ENCODE measurements around the gene CENPT.

Gene CENPT

GRCh38 chr16:67888331-67888730, 40.8 kb upstream of the CENPT start:
- TF ChIP-seq CTCF (IDR thresholded peaks at IDR 0.05; ENCODE audit: low read depth, low read length): no peak
- no peaks in the 10 kb centered on the region for H3K9me3 ChIP-seq
- DNase-seq: no peak
- peaks cover 9% of the 10 kb centered on the region for H3K36me3 ChIP-seq
- no peak overlapping the region for H3K4me3 ChIP-seq (ENCODE audit: low read depth, low read length)
- H3K27me3 ChIP-seq: no peaks in the 10 kb centered on the region
- peaks cover 7% of the 10 kb centered on the region for H3K4me1 ChIP-seq

- no peak for DNase-seq
- Histone ChIP-seq H3K27me3 (no peaks in the 10 kb centered on the region), H3K36me3 (peaks cover 28% of the 10 kb centered on the region), H3K9me3 (no peaks in the 10 kb centered on the region), H3K4me1 (peaks cover 7% of the 10 kb centered on the region), H3K4me3 (ENCODE audit: low read depth, low read length) (no peak overlapping the region)
- no peak for TF ChIP-seq CTCF (IDR thresholded peaks at IDR 0.05; ENCODE audit: low read depth, low read length)
Measured at GRCh38 chr16:67886387-67886786, 38.9 kb upstream of the CENPT start.

- H3K27me3 ChIP-seq: no peaks in the 10 kb centered on the region
- TF ChIP-seq CTCF (IDR thresholded peaks at IDR 0.05; ENCODE audit: low read depth, low read length): no peak
- H3K4me3 ChIP-seq (ENCODE audit: low read depth, low read length): no peak overlapping the region
- peaks cover 7% of the 10 kb centered on the region for H3K4me1 ChIP-seq
- no peaks in the 10 kb centered on the region for H3K9me3 ChIP-seq
- H3K36me3 ChIP-seq: peaks cover 32% of the 10 kb centered on the region
- no peak for DNase-seq
Measured at GRCh38 chr16:67885976-67886375, 38.5 kb upstream of the CENPT start.

GRCh38 chr16:67885545-67885944, 38.1 kb upstream of the CENPT start:
- no peak for DNase-seq
- TF ChIP-seq CTCF (IDR thresholded peaks at IDR 0.05; ENCODE audit: low read depth, low read length): no peak
- Histone ChIP-seq H3K4me1 (peaks cover 7% of the 10 kb centered on the region), H3K27me3 (no peaks in the 10 kb centered on the region), H3K9me3 (no peaks in the 10 kb centered on the region), H3K4me3 (ENCODE audit: low read depth, low read length) (no peak overlapping the region), H3K36me3 (peaks cover 36% of the 10 kb centered on the region)

GRCh38 chr16:67884684-67885083, 37.2 kb upstream of the CENPT start, which contains the start of gene NRN1L:
NRN1L (plus strand) TSS chr16:67884885; CDS start chr16:67884904, 19 bp downstream.
- no peak for TF ChIP-seq CTCF (IDR thresholded peaks at IDR 0.05; ENCODE audit: low read depth, low read length)
- H3K27me3 ChIP-seq: no peaks in the 10 kb centered on the region
- peaks cover 7% of the 10 kb centered on the region for H3K4me1 ChIP-seq
- no peak within 1 kb of the TSS for H3K4me3 ChIP-seq (ENCODE audit: low read depth, low read length)
- H3K36me3 ChIP-seq: peaks cover 45% of the 10 kb centered on the region
- H3K9me3 ChIP-seq: no peaks in the 10 kb centered on the region
- DNase-seq: peak; percentile 97

GRCh38 chr16:67883872-67884261, 36.4 kb upstream of the CENPT start:
- H3K4me3 ChIP-seq (ENCODE audit: low read depth, low read length): no peak overlapping the region
- no peaks in the 10 kb centered on the region for H3K27me3 ChIP-seq
- H3K9me3 ChIP-seq: no peaks in the 10 kb centered on the region
- peaks cover 7% of the 10 kb centered on the region for H3K4me1 ChIP-seq
- peak; percentile 79 for DNase-seq
- TF ChIP-seq CTCF (IDR thresholded peaks at IDR 0.05; ENCODE audit: low read depth, low read length): peak; percentile 92
- H3K36me3 ChIP-seq: peaks cover 53% of the 10 kb centered on the region

All from BE2C (cell line).